IPS-NIHi7 (cell line): Measurements from ENCODE around the gene SORT1.

Source experiments
- DNase-seq: peaks from one replicate; pipeline ENCODE4 v3.0.0; 2012; ENCODE audit warnings: mixed read lengths; ENCODE audit errors: extremely low spot score

The SORT1 gene

GRCh38 chr1:109274533-109275476, 122.9 kb downstream of the SORT1 start:
- no peak for DNase-seq

GRCh38 chr1:109273570-109274288, 124.0 kb downstream of the SORT1 start:
- DNase-seq, result peak; percentile 29

GRCh38 chr1:109272831-109273547, 124.7 kb downstream of the SORT1 start:
- no peak for DNase-seq

GRCh38 chr1:109272021-109272799, 125.5 kb downstream of the SORT1 start:
- DNase-seq, result no peak

- DNase-seq, result no peak
Measured at GRCh38 chr1:109271458-109271857, 126.3 kb downstream of the SORT1 start.

- DNase-seq, result no peak
Measured at GRCh38 chr1:109270623-109271317, 126.9 kb downstream of the SORT1 start.

- no peak for DNase-seq
Measured at GRCh38 chr1:109269981-109270622, 127.6 kb downstream of the SORT1 start.

GRCh38 chr1:109269212-109269980, 128.3 kb downstream of the SORT1 start:
- DNase-seq, result no peak

GRCh38 chr1:109268431-109269211, 129.1 kb downstream of the SORT1 start:
- no peak for DNase-seq

GRCh38 chr1:109267743-109268300, 129.9 kb downstream of the SORT1 start:
- DNase-seq, result no peak

GRCh38 chr1:109266965-109267364, 130.8 kb downstream of the SORT1 start:
- no peak for DNase-seq

GRCh38 chr1:109265741-109266330, 131.9 kb downstream of the SORT1 start:
- DNase-seq, result no peak

- no peak for DNase-seq
Measured at GRCh38 chr1:109265016-109265415, 132.7 kb downstream of the SORT1 start.

- no peak for DNase-seq
Measured at GRCh38 chr1:109264379-109264755, 133.4 kb downstream of the SORT1 start.

GRCh38 chr1:109263597-109264378, 133.9 kb downstream of the SORT1 start:
- peak; percentile 96 for DNase-seq

- DNase-seq, result no peak
Measured at GRCh38 chr1:109263234-109263596, 134.5 kb downstream of the SORT1 start.
